C4-2B (cell line): ENCODE data around the gene MFAP3L.

Experiments
- H3K27ac ChIP-seq: fragments of 450-650 bp; 2 replicates; pipeline ENCODE4 v1.5.1; 2017
- ZFX ChIP-seq: fragments of 450-650 bp; IDR thresholded peaks from 2 replicates; pipeline ENCODE4 v1.6.1; 2017
- TF ChIP-seq, protein P1 (sequence below): fragments of 450-650 bp; conservative IDR thresholded peaks from 2 replicates; pipeline ENCODE4 v1.5.1; 2017; ENCODE audit warnings: mild to moderate bottlenecking

Gene MFAP3L

DNA sequence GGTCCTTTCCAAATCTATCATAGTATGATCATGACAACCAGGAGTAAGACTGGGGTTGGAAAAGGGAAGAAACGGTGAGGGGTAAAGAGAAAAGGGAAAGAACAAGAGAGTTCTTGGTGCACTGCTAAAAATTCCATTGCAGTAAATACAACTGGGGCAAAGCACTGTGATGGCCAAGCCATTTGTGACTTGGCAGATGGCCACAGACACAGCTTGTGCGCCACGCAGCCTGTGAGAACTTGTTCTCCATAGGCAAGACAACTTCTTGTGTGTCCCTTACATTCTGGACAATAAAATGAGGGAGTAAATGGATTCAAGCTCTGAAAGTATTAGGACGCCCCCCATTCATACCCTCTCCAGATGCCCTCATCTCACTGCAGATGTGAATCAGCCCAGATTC, 10.9 kb downstream of the MFAP3L start:
- no peak overlapping the region for H3K27ac ChIP-seq
- TF ChIP-seq, protein P1, sequence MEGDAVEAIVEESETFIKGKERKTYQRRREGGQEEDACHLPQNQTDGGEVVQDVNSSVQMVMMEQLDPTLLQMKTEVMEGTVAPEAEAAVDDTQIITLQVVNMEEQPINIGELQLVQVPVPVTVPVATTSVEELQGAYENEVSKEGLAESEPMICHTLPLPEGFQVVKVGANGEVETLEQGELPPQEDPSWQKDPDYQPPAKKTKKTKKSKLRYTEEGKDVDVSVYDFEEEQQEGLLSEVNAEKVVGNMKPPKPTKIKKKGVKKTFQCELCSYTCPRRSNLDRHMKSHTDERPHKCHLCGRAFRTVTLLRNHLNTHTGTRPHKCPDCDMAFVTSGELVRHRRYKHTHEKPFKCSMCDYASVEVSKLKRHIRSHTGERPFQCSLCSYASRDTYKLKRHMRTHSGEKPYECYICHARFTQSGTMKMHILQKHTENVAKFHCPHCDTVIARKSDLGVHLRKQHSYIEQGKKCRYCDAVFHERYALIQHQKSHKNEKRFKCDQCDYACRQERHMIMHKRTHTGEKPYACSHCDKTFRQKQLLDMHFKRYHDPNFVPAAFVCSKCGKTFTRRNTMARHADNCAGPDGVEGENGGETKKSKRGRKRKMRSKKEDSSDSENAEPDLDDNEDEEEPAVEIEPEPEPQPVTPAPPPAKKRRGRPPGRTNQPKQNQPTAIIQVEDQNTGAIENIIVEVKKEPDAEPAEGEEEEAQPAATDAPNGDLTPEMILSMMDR = no peak
- no peak for TF ChIP-seq ZFX

DNA sequence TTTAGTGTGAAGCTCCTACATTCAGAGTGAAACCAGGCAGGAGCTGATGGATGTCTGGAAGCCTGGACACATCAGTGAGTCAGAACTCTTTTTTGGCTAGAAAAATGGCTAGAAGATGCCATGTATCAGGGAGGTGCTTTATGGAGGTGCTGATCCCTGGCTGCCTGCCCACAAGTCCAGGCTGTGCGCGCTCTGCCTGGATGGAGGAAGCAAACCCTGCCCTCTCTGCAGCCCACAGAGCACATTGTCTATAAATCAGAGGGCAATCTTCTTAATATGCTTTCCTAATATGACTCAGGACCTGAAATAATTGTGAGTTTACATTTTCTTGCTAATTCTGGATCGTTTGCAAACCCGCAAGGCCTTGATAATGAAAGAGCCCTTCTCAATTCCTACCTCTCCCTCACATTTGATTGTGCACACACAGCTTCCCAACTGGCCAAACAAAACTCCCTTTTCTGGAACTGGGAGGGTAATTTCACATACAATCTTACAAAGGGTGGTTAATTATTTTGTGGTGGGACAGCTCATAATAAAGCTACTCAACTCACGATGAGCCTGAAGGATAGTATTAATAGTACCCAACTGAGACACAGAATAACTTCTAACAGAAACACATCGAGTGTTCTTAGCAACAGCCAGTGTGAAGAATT, 11.7 kb downstream of the MFAP3L start:
- H3K27ac ChIP-seq = no peak overlapping the region
- no peak for TF ChIP-seq ZFX
- TF ChIP-seq, protein P1 = no peak

DNA sequence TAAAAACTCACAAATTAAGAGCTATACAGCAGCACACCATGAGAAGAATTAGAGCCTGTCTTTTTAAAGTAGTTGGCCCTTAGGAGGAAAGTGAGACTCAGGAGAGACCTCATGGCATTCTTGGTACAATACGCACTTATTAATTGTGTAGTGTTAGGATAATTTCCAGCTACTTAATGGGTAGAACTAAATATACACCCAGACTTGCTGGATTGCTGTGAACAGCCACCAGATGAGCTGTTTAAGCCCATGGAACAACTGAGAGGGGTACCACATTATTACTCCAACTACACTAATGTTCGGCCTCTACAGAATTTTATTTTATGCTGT, 13.6 kb downstream of the MFAP3L start:
- TF ChIP-seq ZFX = no peak
- TF ChIP-seq, protein P1 = no peak
- no peak overlapping the region for H3K27ac ChIP-seq

DNA sequence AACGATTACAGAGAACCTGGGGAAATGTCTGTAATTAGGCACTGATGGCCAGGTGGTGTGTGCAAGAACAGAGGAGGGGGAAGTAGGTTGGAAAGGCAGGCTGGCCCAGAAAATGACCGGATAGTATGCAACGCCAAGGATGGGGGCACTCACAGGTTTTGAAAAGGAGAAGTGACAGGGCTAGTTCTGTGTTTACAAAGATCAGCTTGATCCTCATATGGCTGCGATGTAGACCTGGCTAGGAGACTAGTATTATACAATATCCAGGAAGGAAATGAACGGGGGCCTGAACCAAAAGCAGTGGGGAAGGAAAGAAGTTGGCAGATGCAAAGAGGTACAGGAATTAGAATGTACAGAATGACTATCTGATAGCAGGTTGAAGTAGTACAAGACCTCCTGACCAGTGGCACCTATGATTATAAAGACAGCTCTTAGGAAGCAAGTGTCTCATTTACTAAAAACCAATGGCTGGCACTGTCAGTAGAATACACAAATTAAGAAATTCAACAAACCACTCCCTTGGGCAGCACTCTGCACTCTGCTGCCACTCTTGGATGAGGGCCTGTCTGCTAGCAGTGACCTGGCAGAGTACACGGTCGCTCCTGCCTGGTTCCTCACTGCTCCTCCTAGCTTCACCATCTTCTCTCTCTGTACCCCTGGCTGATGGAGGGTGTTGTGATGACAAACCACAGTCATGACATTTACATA, 14.1 kb downstream of the MFAP3L start:
- H3K27ac ChIP-seq = no peak overlapping the region
- TF ChIP-seq, protein P1 = no peak
- TF ChIP-seq ZFX = no peak

DNA sequence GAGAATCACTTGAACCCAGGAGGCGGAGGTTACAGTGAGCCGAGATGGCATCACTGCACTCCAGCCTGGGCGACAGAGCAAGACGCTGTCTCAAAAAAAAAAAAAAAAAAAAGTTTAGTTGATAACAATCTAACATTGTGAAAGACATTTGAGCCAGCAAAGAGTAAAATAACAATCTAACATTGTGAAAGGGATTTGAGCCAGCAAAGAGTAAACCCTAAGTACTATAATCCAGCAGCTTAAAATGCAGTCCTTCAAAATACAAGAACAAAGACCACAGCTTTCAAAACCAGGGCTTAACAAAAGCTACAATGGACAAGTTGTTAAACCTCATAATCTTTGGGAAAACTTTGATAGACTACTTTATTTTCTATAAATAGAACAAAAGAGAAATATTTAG, 16.9 kb downstream of the MFAP3L start:
- no peak for TF ChIP-seq ZFX
- H3K27ac ChIP-seq = no peak overlapping the region

DNA sequence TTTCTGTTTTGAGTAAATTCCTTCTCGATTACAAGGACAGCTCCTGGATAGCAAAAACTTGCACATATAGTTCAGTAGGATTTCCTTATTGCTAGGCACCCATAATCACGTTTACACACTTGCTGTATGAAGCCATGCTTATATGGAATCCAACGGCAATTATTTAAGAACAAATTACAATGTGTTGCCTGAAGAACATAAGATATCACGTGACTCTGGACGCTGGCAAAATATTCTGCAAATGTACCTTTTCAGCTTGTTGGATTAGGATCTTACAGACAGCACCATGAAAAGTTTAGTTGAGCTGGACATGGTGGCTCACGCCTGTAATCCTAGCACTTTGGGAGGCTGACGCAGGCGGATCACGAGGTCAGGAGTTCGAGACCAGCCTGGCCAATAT, 17.4 kb downstream of the MFAP3L start:
- no peak overlapping the region for H3K27ac ChIP-seq
- no peak for TF ChIP-seq ZFX
- TF ChIP-seq, protein P1 = no peak; the same call in 1 of the 2 replicates

DNA sequence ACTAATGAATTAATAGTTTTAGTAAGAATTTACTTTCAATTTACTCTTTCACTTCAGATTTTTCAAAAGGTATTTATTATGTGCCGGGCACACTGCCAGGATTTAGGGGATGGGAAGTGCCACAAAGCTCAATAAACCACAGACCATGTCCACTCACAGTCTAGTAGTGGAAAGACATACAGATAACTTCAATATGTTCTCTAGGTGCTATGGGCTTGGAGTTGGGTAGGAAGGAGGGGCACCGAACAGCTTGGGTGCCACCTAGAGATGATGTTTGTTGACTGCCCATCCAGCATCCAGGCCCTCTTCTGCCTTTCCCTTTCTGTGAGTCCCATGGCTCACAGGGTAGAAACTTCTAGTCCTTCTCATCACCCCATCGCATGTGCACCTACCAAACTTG, 17.8 kb downstream of the MFAP3L start:
- H3K27ac ChIP-seq = no peak overlapping the region
- TF ChIP-seq, protein P1 = peak; percentile 18
- no peak for TF ChIP-seq ZFX

DNA sequence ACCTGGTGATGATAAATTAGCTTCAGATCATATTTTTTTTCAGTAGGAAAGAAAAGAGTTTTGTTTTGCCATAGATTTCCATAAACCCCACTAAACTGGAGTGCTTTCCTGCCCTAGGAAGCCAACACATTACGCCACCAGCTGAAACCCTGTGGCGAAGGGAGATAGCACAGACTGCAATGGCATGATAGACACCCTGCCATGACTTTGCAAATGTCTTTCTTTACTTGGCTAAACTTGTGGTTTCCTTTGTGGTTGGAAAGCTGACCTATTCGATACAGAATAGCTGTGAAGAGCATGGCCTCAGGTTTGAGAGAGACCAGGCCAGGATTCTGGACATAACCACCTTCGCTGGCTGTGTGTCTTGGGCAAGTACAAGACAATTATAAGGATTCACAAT, 19.1 kb downstream of the MFAP3L start:
- no peak overlapping the region for H3K27ac ChIP-seq
- TF ChIP-seq, protein P1 = no peak
- TF ChIP-seq ZFX = no peak
